Activated CD4-positive, alpha-beta T cell treated with anti-CD3 and anti-CD28 coated beads for 36 hours (primary cell): Measurements from ENCODE around the gene C5orf15. TPM values are rescaled to one million over a fixed set of nuclear protein-coding genes. Genes with fewer than 3 reads are reported as not detected.

Experiments used
- ATAC-seq: fragments of 200-7000 bp; cut with Tn5 transposase; one replicate; pipeline ENCODE4 v1.10.0; 2021; ENCODE audit warnings: mild to moderate bottlenecking, moderate library complexity
- CTCF ChIA-PET: fragments of 350-600 bp; sonication (Branson Sonifier 250); formaldehyde crosslinking; loops from one replicate; lab custom pipeline; 2021; ENCODE audit warnings: antibody characterized with exemption; lab: Charles Lee
- POLR2A ChIA-PET: fragments of 350-600 bp; sonication (Branson Sonifier 250); formaldehyde crosslinking; loops from one replicate; lab custom pipeline; 2021; ENCODE audit warnings: antibody characterized with exemption, inconsistent platforms; lab: Charles Lee
- DNase-seq: peaks from one replicate; pipeline ENCODE4 v3.0.0-alpha.2; 2020
- H3K27ac Mint-ChIP-seq: one replicate; pipeline ENCODE4 v1.8.0; 2021; ENCODE audit warnings: mixed read lengths
- H3K27me3 Mint-ChIP-seq: one replicate; pipeline ENCODE4 v1.8.0; 2021; ENCODE audit warnings: mixed read lengths
- H3K36me3 Mint-ChIP-seq: one replicate; pipeline ENCODE4 v1.8.0; 2021; ENCODE audit warnings: low read depth, mixed read lengths
- H3K4me1 Mint-ChIP-seq: one replicate; pipeline ENCODE4 v1.8.0; 2021; ENCODE audit warnings: mixed read lengths
- H3K4me3 Mint-ChIP-seq: one replicate; pipeline ENCODE4 v1.8.0; 2021; ENCODE audit warnings: mild to moderate bottlenecking, moderate library complexity, mixed read lengths
- H3K9me3 Mint-ChIP-seq: one replicate; pipeline ENCODE4 v1.8.0; 2021; ENCODE audit warnings: low read depth, mixed read lengths
- intact Hi-C, 2 experiments: fragments of 100-400 bp; cut with DNase I in 1 of 2; cut with micrococcal nuclease in 1 of 2; formaldehyde crosslinking; loops; one replicate each; pipeline versions ENCODE4 v1.14.2 to v1.15.1; 2022 to 2024; cut with DNase I, micrococcal nuclease
- total RNA-seq, 2 experiments: library from RNA; stranded (reverse); gene quantifications; one replicate each; pipeline ENCODE4 v1.2.3, GENCODE V29; 2021

Gene C5orf15
- total RNA-seq, 2 experiments from 2014 or later = 28.7 to 38.7 TPM

- Mint-ChIP-seq H3K27me3 (no peaks in the 10 kb centered on the region), H3K4me3 (no peak overlapping the region), H3K4me1 (peaks cover 36% of the 10 kb centered on the region), H3K9me3 (no peaks in the 10 kb centered on the region), H3K36me3 (peaks cover 27% of the 10 kb centered on the region), H3K27ac (no peak overlapping the region)
- CTCF ChIA-PET = interaction anchor here (0.6 to 2.4 kb wide), 9 partner anchors 10 to 823 kb away, joined by 3 to 12 read pairs (median 5); partner anchors contain the start of gene VDAC1
- no peak for ATAC-seq
- intact Hi-C loops = no loop called here
- DNase-seq = no peak
- POLR2A ChIA-PET = interaction anchor here (0.5 to 0.6 kb wide), 2 partner anchors 10 to 538 kb away, joined by 3 to 5 read pairs; no protein-coding TSS in a partner anchor
These were observed 24.9 kb upstream of the C5orf15 start for GRCh38 chr5:133993185-133993936.

DNA sequence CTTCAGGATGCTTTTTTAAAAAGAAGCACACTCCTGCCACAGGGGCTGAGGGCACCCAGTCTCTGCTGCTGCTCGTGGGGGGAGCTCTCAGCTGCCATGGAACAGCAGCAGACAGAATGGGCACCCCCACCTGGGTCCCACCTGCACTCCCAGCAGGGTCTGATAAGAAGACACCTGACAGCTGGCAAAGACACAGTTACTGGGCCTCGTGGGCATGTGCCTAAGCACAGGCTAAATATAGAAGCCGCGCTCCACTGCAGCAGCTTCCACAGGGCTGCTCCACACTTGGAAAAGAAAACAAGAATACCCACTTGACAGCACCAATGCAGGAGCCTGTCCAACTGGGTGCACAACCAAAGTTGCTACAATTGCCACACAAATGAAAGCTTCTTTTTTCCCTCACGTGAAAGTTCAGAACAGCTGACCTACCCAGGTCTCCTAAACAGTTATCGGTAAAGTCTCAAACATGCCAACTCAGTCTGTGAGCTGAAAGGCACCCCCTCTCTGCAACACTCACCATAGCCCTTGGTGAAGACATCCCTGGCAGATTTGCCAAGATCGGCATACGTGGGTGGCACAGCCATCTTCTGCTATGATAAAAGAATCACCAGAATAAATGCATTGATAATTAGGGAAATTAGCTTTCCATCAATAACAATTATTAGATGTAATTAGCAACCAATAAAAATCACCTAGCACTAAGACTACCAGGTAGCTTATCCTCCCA, 24.2 kb upstream of the C5orf15 start:
- H3K36me3 Mint-ChIP-seq = peaks cover 28% of the 10 kb centered on the region

DNA sequence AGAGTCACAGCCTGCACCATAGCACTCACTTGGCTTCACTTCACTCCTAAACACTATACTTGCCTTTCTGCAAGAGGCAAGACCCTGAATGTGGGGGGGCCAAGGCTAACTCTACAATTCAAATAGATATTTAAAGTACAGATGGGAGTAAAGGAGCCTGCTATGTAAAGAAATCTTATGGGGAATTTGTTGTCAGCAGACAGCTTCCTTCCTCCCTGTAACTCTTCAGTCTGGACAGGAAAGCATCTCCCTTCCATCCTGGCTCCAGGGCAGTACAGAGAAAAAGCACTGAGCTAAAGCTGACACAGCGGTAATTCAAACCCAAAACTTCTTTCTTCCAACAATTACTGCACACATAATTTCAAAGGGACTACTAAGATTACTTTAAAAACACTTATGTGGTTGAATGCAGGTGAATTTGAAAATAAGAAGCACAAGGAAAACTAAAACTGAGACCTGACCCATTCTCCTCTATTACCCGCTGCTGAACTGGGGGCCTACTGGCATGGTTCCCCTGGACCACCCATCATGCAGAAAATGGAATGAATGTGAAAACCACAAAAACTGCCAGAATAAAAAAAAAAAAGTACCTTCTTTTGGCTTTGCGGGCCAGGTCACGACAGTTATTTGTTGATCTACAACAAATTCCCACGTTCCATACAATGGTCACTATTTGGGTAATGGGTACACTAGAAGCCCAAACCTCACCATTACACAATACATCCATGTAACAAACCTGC, 22.9 kb upstream of the C5orf15 start:
- no peak for ATAC-seq
- H3K9me3 Mint-ChIP-seq = no peaks in the 10 kb centered on the region
- H3K4me3 Mint-ChIP-seq = no peak overlapping the region
- DNase-seq = no peak
- ChIA-PET CTCF (interaction anchor here (0.8 to 2.2 kb wide), 3 partner anchors 10 to 67 kb away, joined by 3 to 5 read pairs (median 5); no protein-coding TSS in a partner anchor), POLR2A (no interaction called here)
- no peaks in the 10 kb centered on the region for H3K27me3 Mint-ChIP-seq
- intact Hi-C loops = no loop called here
- no peak overlapping the region for H3K27ac Mint-ChIP-seq
- H3K36me3 Mint-ChIP-seq = peaks cover 32% of the 10 kb centered on the region
- peaks cover 23% of the 10 kb centered on the region for H3K4me1 Mint-ChIP-seq

More for the DNA sequence above, 24.2 kb upstream of the C5orf15 start:
- ATAC-seq = no peak
- Mint-ChIP-seq H3K4me3 (no peak overlapping the region), H3K27me3 (no peaks in the 10 kb centered on the region), H3K4me1 (peaks cover 30% of the 10 kb centered on the region), H3K27ac (no peak overlapping the region), H3K9me3 (no peaks in the 10 kb centered on the region)
- POLR2A ChIA-PET = interaction anchor here (0.5 to 0.6 kb wide), 2 partner anchors 11 to 539 kb away, joined by 3 to 5 read pairs; no protein-coding TSS in a partner anchor
- no peak for DNase-seq
- intact Hi-C loops = no loop called here
- CTCF ChIA-PET = interaction anchor here (0.6 to 2.4 kb wide), 11 partner anchors 9 to 823 kb away, joined by 3 to 12 read pairs (median 3); no protein-coding TSS in a partner anchor

DNA sequence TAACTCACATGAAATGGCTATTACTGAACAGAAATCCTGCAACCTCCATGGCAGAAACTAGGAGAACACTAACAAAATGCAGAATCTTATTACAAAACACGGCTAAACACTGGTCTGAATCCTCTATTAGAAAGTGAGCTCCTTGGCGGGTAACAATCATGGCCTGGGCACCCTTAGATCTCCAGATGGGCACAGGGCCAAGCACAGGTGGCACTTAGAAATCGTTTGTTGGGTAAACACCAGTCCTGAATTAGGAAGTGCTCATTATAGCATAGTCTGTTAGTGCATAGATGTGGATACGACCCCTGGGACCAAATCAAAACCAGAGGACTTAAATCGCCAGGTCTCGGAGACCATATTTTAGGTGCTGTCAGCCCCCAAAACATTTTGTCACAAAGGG, 22.0 kb upstream of the C5orf15 start:
- ChIA-PET POLR2A (no interaction called here), CTCF (no interaction called here)
- no peak for DNase-seq
- H3K27ac Mint-ChIP-seq = no peak overlapping the region
- H3K27me3 Mint-ChIP-seq = no peaks in the 10 kb centered on the region
- H3K4me1 Mint-ChIP-seq = peaks cover 18% of the 10 kb centered on the region
- ATAC-seq = no peak
- H3K36me3 Mint-ChIP-seq = peaks cover 36% of the 10 kb centered on the region
- H3K4me3 Mint-ChIP-seq = no peak overlapping the region
- no peaks in the 10 kb centered on the region for H3K9me3 Mint-ChIP-seq
- intact Hi-C loops = no loop called here

- ATAC-seq (no peak), DNase-seq (no peak)
- Mint-ChIP-seq H3K9me3 (no peaks in the 10 kb centered on the region), H3K36me3 (peaks cover 55% of the 10 kb centered on the region), H3K4me1 (peaks cover 7% of the 10 kb centered on the region), H3K27me3 (no peaks in the 10 kb centered on the region), H3K4me3 (no peak overlapping the region), H3K27ac (no peak overlapping the region)
- ChIA-PET POLR2A (interaction anchor here (0.6 kb wide), 1 partner anchor 9 kb away, joined by 3 read pairs; no protein-coding TSS in a partner anchor), CTCF (interaction anchor here (0.6 to 2.4 kb wide), 4 partner anchors 11 to 257 kb away, joined by 3 to 11 read pairs (median 3); no protein-coding TSS in a partner anchor)
- intact Hi-C loops = no loop called here
These were observed 17.2 kb upstream of the C5orf15 start for GRCh38 chr5:133985540-133986180.

- no peak overlapping the region for H3K4me3 Mint-ChIP-seq
- H3K36me3 Mint-ChIP-seq = peaks cover 53% of the 10 kb centered on the region
- intact Hi-C loops = no loop called here
- H3K27me3 Mint-ChIP-seq = no peaks in the 10 kb centered on the region
- CTCF ChIA-PET = interaction anchor here (0.8 to 0.9 kb wide), 2 partner anchors 9 to 10 kb away, joined by 3 to 5 read pairs; no protein-coding TSS in a partner anchor
- no peak for DNase-seq
- no peak overlapping the region for H3K27ac Mint-ChIP-seq
- ATAC-seq = no peak
- no peaks in the 10 kb centered on the region for H3K9me3 Mint-ChIP-seq
- peaks cover 8% of the 10 kb centered on the region for H3K4me1 Mint-ChIP-seq
- POLR2A ChIA-PET = interaction anchor here (0.6 to 1.0 kb wide), 2 partner anchors 20 to 173 kb away, joined by 3 read pairs; no protein-coding TSS in a partner anchor
These were observed 15.2 kb upstream of the C5orf15 start for GRCh38 chr5:133983674-133984073.

DNA sequence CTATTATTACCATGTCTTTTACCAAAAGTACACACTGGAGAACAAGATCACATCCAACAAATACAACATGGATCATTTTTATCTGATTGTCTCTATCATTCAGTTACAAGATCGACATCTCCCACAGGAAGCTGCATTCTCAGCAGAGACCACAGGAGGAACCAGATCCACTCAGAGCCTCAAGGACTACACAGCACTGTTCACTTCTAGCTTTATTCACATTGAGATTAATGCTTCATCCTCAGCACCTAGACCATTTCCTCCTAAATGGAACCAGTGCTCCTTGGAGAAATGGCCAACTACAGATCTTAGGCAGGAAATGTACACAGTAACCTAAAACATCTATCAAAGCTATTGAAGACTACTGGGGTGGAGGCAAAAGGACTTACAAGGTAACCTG, 13.3 kb upstream of the C5orf15 start:
- H3K4me3 Mint-ChIP-seq = no peak overlapping the region
- intact Hi-C loops = no loop called here
- peak; percentile 37 for ATAC-seq
- H3K4me1 Mint-ChIP-seq = peaks cover 26% of the 10 kb centered on the region
- POLR2A ChIA-PET = no interaction called here
- peaks cover 60% of the 10 kb centered on the region for H3K36me3 Mint-ChIP-seq
- no peaks in the 10 kb centered on the region for H3K9me3 Mint-ChIP-seq
- H3K27ac Mint-ChIP-seq = peak overlapping the region; percentile 52
- CTCF ChIA-PET = interaction anchor here (0.5 to 3.9 kb wide), 8 partner anchors 11 to 202 kb away, joined by 3 to 21 read pairs (median 3); no protein-coding TSS in a partner anchor
- DNase-seq = no peak
- H3K27me3 Mint-ChIP-seq = no peaks in the 10 kb centered on the region

GRCh38 chr5:133980652-133981051, 12.2 kb upstream of the C5orf15 start:
- Mint-ChIP-seq H3K4me1 (peaks cover 34% of the 10 kb centered on the region), H3K36me3 (peaks cover 65% of the 10 kb centered on the region), H3K9me3 (no peaks in the 10 kb centered on the region), H3K4me3 (no peak overlapping the region), H3K27me3 (no peaks in the 10 kb centered on the region), H3K27ac (no peak overlapping the region)
- no peak for ATAC-seq
- POLR2A ChIA-PET = no interaction called here
- DNase-seq = no peak
- intact Hi-C loops = no loop called here
- CTCF ChIA-PET = interaction anchor here (0.6 to 3.9 kb wide), 9 partner anchors 11 to 890 kb away, joined by 3 to 21 read pairs (median 8); no protein-coding TSS in a partner anchor

DNA sequence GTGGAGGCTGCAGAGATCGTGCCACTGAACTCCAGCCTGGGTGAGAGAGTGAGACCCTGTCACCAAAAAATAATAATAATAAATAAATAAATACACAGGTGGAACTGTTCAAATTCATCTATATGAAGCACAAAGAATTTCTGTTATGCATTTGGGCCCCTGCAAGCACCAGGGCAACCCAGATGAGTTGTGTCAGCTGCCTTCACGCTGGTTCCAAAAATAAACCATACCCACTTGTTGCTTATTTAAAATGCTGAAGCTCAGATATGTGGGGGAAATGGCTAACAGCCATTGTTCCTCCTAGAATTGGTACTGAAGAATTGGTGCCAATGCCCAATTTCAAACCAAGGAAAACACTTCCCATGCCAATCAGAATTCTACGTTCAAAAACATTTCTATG, 10.5 kb upstream of the C5orf15 start:
- H3K9me3 Mint-ChIP-seq = no peaks in the 10 kb centered on the region
- ATAC-seq (no peak), DNase-seq (no peak)
- no peaks in the 10 kb centered on the region for H3K27me3 Mint-ChIP-seq
- H3K36me3 Mint-ChIP-seq = peaks cover 68% of the 10 kb centered on the region
- ChIA-PET CTCF (interaction anchor here (0.9 to 3.9 kb wide), 10 partner anchors 9 to 182 kb away, joined by 3 to 21 read pairs (median 8); no protein-coding TSS in a partner anchor), POLR2A (no interaction called here)
- H3K4me1 Mint-ChIP-seq = peaks cover 36% of the 10 kb centered on the region
- intact Hi-C loops = no loop called here
- no peak overlapping the region for H3K4me3 Mint-ChIP-seq
- H3K27ac Mint-ChIP-seq = no peak overlapping the region

DNA sequence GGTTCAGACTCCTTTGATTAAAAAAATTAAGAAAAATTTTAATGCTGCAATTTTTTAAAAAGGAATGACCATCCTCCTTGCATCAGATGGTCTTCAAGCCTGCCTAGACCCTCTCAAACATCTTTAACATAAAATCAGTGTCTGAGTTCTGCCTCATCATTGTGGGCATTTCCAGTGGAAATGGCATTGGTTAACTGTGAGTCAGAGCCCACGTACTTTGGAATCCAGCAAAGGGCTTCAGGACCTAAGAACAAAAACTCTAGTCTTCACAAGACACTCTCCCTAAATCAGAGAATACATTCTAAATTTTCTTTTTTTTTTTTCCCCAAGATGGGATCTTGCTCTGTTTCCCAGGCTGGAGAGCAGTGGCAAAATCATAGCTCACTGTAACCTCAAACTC, 9.4 kb upstream of the C5orf15 start:
- ATAC-seq = peak; percentile 40
- no peak overlapping the region for H3K4me3 Mint-ChIP-seq

More for the DNA sequence above, 9.4 kb upstream of the C5orf15 start:
- intact Hi-C loops = no loop called here
- Mint-ChIP-seq H3K27ac (no peak overlapping the region), H3K4me1 (peaks cover 36% of the 10 kb centered on the region), H3K36me3 (peaks cover 72% of the 10 kb centered on the region), H3K27me3 (no peaks in the 10 kb centered on the region), H3K9me3 (no peaks in the 10 kb centered on the region)
- no peak for DNase-seq
- POLR2A ChIA-PET = interaction anchor here (0.6 kb wide), 1 partner anchor 942 kb away, joined by 5 read pairs; no protein-coding TSS in a partner anchor
- CTCF ChIA-PET = interaction anchor here (0.8 to 1.4 kb wide), 5 partner anchors 15 to 162 kb away, joined by 3 to 7 read pairs (median 3); partner anchors contain the start of gene VDAC1
